ENCODE results near the gene ITPKB.
"Not testable (repeated sequence)": the region's sequence is repeated elsewhere in the genome, so short reads cannot be mapped to it uniquely, and the experiment has no call there.

ITPKB gene

DNA sequence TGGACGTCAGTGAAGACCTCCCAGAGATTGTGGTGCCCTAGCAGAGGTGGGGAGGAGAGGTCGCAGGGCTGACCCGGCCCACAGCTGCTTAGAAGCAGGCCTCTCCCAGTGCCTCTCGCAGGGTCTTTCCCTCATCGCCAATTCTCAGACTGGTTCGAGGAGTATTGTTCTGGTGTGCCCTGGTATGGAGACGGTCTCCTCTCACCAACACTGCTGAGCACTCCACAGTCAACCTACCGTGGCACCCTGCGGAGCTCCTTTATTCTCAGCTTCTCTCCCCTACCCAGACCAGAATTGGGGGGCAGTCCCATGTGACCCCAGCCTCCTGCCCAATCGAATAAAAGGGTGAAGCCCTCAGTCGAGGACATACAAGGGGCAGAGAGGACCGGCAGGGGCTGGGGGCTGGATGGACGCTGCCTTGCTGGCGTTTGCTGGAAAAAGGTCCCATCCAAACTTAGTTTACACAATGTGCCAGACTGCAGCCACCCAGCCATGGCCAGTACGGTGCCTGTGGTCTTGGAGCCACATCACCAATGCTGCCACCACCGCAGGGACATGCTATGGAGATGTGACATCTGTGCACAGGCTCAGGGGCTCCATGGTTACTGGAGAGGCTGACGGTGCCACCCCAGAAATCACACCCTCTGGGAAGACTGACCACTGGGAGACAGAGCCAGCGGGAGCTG, 109.7 kb downstream of the ITPKB start:
- DNase-seq (ENCODE audit: extremely low read depth in 1 of 2, low read depth in 1 of 2) = no peak

DNA sequence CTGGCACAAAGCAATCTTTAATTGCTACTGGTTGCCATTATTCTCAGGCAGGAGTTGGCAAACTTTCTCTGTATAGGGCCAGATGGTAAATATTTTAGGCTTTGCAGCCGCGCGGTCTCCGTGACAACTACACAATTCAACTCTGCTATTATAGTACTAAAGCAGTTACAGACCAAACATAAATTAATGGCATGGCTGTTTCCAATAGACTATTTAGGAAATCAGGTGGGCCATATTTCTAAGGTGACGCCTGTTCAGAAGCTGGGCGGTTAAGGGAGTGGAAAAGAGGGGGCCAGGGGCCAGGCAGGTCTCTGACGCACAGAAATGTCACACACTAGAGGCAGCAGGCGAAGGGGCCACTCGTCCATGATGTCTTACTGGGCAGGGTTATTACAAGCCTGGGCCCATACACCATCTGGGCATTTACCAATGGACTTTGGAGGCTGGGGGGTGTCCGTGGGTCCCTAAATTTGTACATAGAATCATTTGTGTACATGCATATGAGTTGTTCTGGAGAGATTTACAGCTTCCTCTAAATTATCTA, 110.4 kb downstream of the ITPKB start:
- no peak for DNase-seq (ENCODE audit: extremely low read depth in 1 of 2, low read depth in 1 of 2)

DNA sequence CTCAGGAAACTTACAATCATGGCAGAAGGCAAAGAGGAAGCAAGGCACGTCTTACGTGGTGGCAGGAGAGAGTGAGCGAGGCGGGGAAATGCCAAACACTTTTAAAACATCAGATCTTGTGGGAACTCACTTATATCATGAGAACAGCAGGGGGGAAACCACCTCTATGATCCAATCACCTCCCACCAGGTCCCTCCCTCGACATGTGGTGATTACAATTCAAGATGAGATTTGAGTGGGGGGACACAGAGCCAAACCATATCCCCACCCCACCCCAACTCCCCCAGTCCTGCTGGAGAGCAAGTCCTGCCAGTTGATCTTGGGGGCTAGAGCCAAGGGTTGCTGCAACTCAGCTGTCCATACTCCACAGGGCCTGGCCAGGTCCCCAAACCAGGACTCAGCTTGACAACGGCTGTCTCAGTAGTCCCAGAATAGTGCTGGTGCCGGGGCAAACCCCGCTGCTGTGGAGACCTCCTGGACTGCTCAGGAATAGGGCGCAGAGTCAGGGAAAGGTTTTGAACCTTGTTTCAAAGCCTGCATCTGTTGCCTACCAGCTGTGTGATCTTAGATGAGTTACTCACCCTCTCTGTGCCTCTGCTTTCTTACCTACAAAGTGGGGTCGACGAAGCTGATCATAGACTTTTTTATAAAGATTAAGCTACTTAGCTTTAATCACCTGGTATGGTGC, 111.0 kb downstream of the ITPKB start:
- no peak for DNase-seq (ENCODE audit: extremely low read depth in 1 of 2, low read depth in 1 of 2)

DNA sequence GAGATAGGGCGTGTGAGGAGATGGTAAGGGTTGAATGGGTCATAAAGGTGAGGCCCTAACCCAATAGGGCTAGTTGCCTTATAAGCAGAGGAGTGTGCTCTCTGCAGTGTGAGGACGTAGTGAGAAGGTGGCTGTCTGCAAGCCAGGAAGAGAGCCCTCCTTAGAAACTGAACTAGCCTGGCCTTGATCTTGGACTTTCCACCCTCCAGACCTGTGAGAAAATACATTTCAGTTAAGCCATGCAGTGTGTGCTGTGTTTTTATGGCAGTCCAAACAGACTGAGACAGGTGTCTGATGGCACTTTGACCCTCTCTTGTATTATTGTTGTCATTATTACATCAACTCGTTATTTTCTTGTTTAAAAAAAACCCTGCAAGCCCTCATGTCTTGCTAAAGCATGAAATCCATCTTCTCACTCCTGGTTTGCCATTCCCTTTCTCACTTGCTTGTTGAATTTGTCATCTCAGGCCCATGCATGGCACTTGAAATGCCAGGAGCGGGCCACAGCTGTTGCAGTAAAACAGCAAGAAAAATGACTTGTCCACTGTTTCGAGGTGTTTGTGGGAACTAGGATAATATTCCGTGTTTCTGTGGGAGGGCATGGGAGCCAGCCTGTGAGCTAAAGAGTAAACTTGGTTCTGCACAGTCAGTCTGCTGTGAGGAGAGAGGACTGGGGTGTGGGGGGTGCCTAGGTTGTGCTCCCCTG, 111.9 kb downstream of the ITPKB start:
- DNase-seq (ENCODE audit: extremely low read depth in 1 of 2, low read depth in 1 of 2) = no peak

DNA sequence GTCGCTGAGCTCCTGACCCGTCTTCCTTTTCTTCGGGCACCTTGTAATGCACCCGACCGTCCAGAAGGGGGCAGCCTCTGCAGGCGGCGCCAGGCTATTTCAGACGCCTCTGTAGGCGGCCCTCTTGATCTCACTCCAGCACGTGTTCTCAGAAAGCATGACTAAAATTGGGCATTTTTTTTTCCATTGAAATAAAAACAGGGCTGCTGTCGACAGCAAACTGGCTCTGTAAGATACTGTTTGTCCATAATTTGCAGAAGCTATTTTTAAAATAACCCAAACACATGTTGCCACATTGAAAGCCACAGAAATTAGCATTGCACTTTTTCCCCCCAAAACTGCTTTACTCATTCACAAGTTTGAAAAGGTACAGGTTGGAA, 112.5 kb downstream of the ITPKB start:
- peak; percentile 40 to 63 for DNase-seq (ENCODE audit: extremely low read depth in 1 of 2, low read depth in 1 of 2)

DNA sequence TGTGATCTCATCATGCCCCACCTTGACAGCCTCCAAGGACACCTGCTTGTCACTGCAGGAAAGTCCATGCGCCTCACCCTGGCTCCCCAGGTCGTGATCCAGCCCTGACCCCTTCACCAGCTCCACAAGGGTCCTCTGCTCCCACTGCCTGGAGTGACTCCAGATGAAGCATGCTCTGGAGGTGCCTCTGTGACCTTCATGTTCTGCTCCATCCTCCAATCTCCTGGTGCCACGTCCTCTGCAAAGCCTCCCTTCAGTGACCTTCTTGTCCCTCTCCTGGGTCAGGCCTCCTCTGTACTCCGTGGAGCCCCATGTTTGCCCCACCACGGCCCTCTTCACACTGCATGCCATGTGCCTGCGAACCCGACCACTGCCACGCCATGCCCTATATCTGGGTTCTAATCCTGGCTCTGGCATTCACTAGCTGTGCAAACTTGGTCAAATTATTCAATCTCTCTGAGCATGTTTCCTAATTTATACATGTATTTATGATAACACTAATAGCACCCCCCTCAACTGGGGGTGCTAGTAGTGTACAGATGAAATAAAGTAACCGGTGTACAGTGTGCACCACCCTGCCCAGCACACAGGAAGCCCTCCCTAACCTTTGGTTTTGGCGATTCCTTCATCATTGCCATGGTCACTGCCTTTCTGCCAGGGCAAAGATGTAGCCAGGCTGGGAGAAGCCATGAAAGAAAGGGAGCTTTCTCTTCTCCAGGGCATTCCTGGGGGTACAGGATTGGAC, 113.1 kb downstream of the ITPKB start:
- no peak for DNase-seq (ENCODE audit: extremely low read depth in 1 of 2, low read depth in 1 of 2)

DNA sequence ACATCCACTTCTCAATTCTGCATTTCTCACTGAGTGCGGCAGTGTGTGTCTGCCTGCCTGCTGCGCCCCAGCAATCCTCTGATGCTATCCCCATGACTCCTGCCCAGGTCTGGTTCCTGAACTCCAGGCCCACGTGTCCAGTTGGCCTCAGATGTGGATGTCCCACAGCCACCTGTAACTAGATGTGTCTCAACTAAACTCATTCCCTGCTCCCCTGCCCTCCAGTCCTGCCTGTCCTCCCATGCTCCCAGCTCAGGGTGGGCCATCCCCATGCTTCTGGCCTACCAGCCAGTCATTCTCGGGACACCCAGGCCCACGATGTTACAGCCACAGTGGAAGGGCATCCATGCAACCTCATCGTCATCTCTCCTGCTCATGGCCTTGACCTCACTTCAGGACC, 113.8 kb downstream of the ITPKB start:
- no peak for DNase-seq (ENCODE audit: extremely low read depth in 1 of 2, low read depth in 1 of 2)

DNA sequence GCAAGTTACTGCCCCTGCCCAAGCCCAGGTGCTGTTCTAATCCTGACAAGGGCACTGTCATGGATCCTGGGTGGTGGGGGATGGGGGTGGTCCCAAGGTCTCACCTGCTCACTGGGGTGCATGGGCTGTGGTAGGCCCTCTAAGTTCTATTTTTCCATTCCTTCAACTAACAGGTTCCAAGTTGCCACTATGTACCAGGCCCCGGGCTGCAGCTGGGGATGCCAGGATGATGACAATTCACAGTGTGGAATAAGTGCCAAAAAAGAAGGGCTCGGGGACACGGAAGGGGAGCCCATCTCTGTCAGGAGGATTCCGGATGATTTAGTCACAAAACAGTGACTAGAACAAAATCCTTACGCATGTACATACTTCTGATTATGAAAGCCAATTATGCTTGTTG, 114.6 kb downstream of the ITPKB start:
- DNase-seq (ENCODE audit: extremely low read depth in 1 of 2, low read depth in 1 of 2) = no peak

DNA sequence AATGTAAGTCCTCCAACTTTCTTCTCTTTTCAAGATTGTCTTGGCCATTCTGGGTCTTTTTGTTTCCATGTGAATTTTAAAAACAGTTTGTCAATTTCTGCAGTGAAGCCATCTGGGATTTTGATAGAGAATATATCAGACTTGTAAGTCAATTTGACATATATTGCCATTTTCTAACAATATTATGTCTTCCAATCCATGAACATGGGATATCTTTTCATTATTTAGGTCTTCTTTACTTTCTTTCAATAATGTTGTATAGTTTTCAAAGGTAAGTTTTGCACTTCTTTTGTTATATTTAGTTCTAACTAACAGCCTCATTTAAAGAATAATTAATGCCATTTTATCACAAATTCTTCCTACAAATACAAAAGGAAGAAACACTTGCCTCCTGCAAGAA, 117.1 kb downstream of the ITPKB start:
- DNase-seq (ENCODE audit: extremely low read depth in 1 of 2, low read depth in 1 of 2) = no peak

DNA sequence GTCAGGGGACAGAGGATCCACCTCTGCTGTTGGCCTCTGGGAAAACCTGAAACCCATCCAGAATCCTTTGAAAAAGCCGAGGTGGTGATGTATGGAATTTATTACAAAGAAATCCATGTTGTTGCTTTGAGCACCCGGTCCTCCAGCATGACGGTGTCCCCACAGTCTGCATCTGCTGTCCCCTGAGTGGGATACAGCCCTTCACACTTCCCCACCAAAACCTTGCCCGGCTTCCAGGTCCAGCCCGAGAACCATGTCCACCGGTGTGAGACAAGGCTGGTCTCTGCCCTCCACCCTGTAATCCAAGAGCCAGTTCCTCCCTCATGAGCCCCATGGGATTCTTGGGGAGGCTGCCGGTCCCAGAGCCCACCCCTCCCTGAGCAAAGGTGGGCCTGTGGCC, 120.1 kb downstream of the ITPKB start:
- DNase-seq (ENCODE audit: extremely low read depth in 1 of 2, low read depth in 1 of 2) = no peak

DNA sequence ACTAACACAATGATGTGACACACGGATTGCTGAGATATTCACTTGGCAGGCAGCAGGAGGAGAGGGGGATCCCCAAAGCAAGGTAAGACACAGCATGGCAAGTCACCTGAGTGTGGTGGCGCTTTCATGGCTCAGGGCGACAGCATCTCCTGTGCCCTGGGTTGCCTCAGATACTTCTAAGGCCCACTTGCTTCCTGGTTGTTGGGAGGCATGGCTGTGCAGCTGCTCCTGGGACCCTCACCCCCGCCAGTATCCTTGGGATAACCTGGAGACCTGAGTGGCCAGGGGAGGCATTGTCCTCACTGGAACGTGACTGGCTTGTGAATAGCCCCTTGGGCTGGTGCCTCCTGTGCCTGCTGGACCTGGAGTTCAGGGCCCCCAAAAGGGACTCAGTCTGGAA, 120.7 kb downstream of the ITPKB start:
- no peak for DNase-seq (ENCODE audit: extremely low read depth in 1 of 2, low read depth in 1 of 2)

DNA sequence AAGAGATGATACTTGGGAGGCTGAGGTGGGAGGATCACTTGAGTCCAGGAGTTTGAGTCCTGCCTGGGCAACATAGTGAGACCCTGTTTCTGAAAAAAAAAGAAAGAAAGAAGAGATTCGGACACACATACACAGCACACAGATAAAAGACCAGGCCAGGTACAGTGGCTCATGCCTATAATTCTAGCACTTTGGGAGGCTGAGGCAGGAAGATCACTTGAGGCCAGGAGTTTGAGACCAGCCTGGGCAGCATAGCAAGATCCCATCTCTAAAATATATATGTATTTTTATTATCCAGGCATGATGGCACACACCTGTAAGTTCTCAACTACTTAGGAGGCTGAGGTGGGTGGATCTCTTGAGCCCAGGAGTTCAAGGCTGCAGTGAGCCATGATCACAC, 121.4 kb downstream of the ITPKB start:
- not testable (repeated sequence) for DNase-seq (ENCODE audit: extremely low read depth in 1 of 2, low read depth in 1 of 2)

DNA sequence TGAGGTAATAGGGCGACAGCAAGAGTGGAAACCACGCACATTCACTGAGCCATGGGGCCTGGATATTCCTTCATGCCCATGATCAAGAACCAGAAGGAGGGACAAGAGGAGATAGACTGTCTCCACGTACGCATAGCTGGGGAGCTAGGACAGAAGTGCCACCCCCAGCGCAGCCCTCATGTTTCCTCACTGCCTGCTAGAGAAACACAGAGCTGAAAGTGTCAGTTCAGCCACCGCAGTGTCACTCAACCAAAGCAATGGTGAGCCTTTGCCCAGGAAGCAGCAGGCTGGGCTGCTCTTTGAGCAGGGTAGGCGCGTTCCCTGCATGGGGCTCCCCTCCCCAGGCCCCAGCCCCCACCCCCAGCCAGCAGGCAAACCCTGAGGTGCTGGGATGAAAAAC, 122.0 kb downstream of the ITPKB start:
- no peak for DNase-seq (ENCODE audit: extremely low read depth in 1 of 2, low read depth in 1 of 2)

DNA sequence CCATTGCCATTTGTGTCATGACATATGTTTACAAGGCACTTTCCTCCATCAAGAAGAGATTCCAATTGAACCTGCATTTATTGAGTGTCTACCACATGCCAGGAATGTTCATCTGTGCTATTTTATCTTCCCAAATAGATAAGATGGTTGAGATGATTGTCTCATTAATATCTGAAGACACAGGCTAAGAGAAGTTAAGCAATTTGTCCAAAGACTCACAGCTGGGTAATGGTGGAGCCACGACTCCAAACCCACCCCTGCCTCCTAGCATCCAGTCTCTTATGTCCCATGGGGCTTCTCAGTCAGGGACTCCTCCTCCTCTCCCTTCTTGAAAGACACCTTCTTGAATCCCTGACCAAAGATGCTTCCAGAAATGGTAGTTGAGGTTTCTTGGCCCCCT, 122.4 kb downstream of the ITPKB start:
- DNase-seq (ENCODE audit: extremely low read depth in 1 of 2, low read depth in 1 of 2) = no peak

DNA sequence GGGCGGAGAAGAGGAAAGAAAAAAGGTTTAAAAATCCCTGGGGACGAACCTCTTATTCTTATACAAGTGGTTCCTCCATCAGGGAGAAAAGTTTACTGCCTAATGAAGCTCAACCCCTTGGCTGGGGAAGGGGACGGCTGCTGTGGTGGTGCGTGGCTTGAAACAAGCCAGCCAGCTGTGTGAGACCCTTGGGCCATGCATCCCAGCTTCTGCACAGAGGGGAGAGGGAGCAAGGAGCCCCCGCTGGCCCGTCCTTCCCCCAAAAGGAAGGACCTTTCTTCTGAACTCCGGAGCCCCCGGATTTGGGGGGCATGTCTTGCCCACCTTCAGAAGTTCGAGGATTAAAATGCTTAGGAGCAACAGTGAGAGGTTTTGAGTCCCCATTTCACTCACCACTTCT, 123.2 kb downstream of the ITPKB start:
- no peak for DNase-seq (ENCODE audit: extremely low read depth in 1 of 2, low read depth in 1 of 2)

DNA sequence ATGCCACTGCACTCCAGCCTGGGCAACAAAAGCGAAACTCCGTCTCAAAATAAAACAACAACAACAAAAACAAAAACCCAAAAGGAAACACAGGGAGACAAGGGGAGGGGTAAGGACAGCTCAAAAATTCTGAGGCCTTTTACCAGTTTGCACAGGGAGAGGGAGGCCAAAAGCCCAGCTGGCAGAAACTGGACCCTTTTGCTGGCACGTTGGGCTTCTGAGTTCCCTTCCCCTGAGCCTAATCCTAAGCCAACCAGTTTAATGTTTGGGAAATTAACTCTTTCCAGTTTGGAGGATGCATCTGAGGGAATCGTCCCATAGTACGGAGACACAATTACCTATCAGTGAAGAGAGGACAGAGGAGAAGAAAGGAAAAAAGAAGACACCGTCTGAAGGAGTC, 127.1 kb downstream of the ITPKB start:
- not testable (repeated sequence) for DNase-seq (ENCODE audit: extremely low read depth in 1 of 2, low read depth in 1 of 2)

DNA sequence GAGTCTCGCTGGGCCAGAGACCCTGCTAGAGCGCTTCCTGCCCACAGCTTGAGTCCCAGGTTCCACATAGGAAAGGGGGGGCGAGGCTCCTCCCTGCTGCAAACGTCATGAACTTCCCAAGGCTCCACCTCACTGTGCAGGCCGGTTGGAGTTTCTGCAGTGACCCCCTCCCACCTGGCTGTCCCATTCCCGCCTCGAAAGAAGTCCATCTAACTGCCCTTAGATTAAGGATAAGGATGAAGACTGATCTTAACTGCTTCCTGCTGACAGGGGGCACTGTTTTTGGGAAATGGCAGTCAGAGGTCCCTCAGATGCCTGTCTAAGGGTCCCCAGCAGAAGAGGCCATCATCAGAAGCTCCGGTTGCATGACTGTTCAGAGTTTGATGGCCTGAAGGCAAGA, 127.8 kb downstream of the ITPKB start:
- no peak for DNase-seq (ENCODE audit: extremely low read depth in 1 of 2, low read depth in 1 of 2)

DNA sequence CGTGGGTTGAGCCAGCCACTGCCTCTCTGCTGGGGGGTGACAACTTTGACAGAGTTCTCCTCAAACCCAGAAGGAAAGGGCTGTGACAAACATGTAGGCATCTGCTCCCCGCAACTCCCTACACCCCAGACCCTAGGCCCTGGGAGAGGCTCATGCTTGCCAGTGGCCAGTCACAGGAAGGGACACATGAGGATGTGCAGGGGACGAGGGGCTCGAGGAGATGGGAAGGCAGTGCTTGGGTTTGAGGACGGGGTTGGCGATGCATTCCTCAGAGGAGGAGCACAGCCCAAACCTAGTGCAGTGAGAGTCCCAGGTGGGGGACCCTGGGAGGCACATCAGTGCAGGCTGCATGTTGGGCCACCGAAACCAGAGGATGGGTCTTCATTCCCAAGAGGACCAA, 128.4 kb downstream of the ITPKB start:
- DNase-seq (ENCODE audit: extremely low read depth in 1 of 2, low read depth in 1 of 2) = no peak

DNA sequence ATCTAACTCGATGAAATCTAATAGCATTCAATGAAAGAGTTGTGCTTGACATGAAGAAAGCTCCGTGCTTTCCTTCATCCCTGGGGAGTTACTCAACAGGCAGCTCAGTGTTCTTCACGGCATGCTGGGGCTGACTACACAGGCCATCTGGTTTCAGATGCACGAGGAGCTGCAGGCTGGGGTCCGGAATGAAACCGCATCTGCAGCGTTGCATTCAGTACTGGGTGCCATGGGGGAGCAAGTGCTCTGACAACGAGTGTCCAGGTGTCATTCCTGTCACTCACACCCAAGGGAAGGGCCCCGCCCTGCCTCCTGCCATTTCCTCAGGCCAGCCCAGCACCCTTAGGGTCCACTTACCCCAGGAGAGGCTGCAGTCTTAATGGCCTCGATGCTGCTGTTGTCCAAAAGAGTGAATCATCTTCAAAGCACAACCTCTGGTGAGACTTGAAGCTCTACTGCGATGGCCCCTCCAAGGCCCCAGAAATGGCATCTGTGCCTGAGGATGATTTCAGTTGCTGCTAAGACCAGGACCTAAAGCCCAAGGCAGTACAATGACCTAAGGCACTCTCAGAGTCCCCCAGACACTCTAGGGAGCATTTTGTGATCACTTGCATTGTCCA, 129.1 kb downstream of the ITPKB start:
- DNase-seq (ENCODE audit: extremely low read depth in 1 of 2, low read depth in 1 of 2) = no peak

DNA sequence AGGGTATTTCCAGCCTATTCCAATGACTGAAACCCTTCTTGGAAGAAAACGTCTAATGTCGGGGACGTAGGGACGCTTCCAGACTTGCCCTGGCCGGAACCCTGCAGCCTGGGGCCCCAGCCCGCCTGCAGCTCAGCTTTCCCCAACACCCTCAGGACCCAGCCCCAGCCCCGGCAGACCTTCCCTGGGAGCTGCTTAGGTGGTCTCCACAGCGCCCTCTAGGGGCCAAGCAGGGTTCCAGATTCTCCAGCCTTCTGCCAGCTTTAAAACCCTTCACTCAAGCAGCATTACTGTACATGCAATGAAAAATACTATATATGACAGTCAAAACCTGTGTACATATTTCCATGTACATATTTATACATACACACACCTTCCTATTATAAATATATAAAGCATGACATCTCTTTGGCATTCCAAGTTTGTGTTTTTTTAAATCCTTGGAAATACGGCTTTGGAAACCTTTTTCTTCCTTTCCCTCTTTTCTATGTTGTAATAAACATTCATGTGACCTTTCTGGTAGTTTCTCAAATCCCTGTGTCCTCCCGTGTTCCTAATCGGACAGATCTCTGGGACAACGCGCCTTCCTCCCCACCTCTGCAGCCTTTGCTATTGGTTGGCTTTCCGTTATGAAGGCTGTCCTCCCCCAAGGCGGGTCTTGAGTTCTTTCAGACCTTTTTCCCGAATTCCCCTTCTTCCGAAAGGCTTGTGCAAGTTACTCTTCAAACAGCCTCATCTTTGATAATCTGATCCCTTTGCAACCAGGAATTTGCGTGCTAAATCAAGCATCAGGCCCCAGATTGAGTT, 130.2 kb downstream of the ITPKB start:
- DNase-seq (ENCODE audit: extremely low read depth in 1 of 2, low read depth in 1 of 2) = peak; percentile 19 to 56

Data from activated CD8-positive, alpha-beta memory T cell treated with anti-CD3 and anti-CD28 coated beads for 1 hour (primary cell).